ENCODE results near the gene GUCY2D. TPM values are rescaled to one million over a fixed set of nuclear protein-coding genes. Genes with fewer than 3 reads are reported as not detected.
A peak's percentile ranks its signal among the peaks of the same experiment; 100 is the strongest.
"Not testable (repeated sequence)": the region's sequence is repeated elsewhere in the genome, so short reads cannot be mapped to it uniquely, and the experiment has no call there.

The GUCY2D gene
- not detected in 2 replicates for total RNA-seq

DNA sequence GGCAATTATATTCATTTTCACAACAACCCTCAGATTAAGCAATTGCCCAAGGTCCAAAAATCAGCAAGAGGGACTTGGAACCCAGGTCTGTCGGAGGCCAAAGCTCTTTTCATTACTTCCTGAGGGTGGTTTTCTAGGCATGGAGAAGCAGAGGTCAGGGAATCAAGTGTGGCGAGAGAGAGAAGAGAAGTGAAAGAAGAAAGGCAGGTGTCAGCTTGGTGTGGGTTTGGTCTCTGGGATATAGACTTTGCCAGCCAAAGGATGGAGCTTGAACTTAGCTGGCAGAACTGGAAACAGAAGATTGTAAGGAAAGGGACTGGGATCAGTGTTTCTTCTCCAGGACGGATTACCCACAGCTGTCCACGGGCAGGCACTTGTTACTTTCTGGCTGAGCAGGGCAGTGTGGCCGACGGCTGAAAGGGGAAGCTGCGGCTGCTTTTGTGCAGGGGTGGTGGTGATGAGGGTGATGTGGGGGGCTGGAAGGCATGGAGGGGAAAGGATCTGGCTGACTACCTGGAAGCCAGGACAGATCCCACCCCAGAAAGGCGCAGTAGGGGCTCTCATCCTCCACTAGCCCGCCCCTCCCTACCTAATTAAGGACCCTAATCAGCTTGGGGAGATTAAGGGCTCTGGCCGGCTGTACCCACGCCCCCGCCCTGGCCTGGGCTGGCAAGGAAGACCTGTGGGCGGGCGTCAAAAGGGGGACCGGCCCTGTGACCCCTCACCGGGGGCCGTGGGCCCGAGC is at the start of gene GUCY2D:
GUCY2D (plus strand) TSS at position 640 of the 745 bp plus-strand sequence. CDS start 433 bp downstream, outside the sequence.
- Histone ChIP-seq H3K9me3 (ENCODE audit: low read depth, low read length) (no peaks in the 10 kb centered on the region), H2AFZ (ENCODE audit: low read length) (peak within 1 kb of the TSS; percentile 51), H3K36me3 (ENCODE audit: insufficient read depth, low read length) (no peaks in the 10 kb centered on the region), H3K27me3 (ENCODE audit: insufficient read depth, low read length) (peaks cover 33% of the 10 kb centered on the region), H3K4me2 (ENCODE audit: insufficient read depth, low read length) (peak within 1 kb of the TSS; percentile 48), H3K4me3 (ENCODE audit: insufficient read depth, low read length) (peak within 1 kb of the TSS; percentile 37), H3K4me1 (ENCODE audit: insufficient read depth, low read length) (peaks cover 16% of the 10 kb centered on the region), H3K79me2 (ENCODE audit: insufficient read depth, low read length) (no peaks in the 10 kb centered on the region), H4K20me1 (ENCODE audit: insufficient read depth, low read length) (no peaks in the 10 kb centered on the region), H3K27ac (ENCODE audit: low read depth, low read length) (no peak within 1 kb of the TSS)
- peak; percentile 73 for DNase-seq (ENCODE audit: insufficient read length, low spot score, missing footprints)
- no peak for TF ChIP-seq CTCF (IDR thresholded peaks at IDR 0.05; ENCODE audit: extremely low read depth, low read depth, low read length)

DNA sequence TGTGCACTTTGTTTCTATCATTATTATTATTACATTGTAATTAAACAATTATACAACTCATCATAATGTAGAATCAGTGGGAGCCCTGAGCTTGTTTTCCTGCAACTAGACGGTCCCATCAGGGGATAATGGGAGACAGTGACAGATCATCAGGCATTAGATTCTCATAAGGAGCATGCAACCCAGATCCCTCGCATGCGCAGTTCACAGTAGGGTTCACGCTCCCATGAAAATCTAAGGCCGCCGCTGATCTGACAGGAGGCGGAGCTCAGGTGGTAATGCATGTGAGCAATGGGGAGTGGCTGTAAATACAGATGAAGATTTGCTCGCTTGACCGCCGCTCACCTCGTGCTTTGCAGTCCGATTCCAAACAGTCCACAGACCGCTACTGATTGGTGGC is 49.1 kb upstream of the GUCY2D start:
- peaks cover 24% of the 10 kb centered on the region for H3K36me3 ChIP-seq (ENCODE audit: insufficient read depth, low read length)
- not testable (repeated sequence) for DNase-seq (ENCODE audit: insufficient read length, low spot score, missing footprints); H3K4me2 ChIP-seq (ENCODE audit: insufficient read depth, low read length); H3K9me3 ChIP-seq (ENCODE audit: low read depth, low read length); H2AFZ ChIP-seq (ENCODE audit: low read length); H3K4me3 ChIP-seq (ENCODE audit: insufficient read depth, low read length); H3K4me1 ChIP-seq (ENCODE audit: insufficient read depth, low read length); H3K27ac ChIP-seq (ENCODE audit: low read depth, low read length); H3K79me2 ChIP-seq (ENCODE audit: insufficient read depth, low read length); H4K20me1 ChIP-seq (ENCODE audit: insufficient read depth, low read length); H3K27me3 ChIP-seq (ENCODE audit: insufficient read depth, low read length)

DNA sequence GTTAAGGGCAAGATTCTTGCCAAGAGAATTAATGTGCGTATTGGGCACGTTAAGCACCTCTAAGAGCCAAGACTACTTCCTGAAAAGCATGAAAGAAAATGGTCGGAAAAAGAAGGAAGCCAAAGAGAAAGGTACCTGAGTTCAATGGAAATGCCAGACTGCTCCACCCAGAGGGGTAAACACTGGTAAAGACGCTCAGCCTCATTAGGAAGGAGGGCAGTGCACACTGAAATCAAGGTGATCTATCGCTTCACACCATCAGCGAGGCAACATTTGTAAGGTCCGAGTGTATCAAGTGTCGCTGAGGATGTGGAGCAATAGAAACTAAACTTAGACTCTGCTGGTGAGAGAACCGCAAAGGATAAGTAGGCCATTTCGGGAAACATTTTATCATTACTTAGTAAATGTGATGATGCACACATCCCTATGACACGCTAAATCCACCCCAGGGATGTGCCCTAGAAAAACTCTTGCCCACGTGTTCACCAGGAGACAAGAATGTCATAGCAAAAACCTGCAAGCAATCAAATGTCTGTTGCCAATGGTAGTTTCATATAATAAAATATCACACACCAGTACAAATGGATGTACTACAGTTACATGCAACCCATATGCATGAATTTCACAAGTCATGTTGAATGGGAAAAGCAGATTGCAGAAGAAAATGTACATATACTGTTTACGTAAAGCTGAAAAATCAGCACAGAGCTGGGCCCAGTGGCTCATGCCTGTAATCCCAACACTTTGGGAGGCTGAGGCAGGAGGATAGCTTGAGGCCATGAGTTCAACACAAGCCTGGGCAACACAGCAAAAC is 46.8 kb upstream of the GUCY2D start:
- no peak overlapping the region for H3K4me3 ChIP-seq (ENCODE audit: insufficient read depth, low read length)
- H3K27ac ChIP-seq (ENCODE audit: low read depth, low read length): no peak overlapping the region
- no peak overlapping the region for H2AFZ ChIP-seq (ENCODE audit: low read length)
- peaks cover under 1% of the 10 kb centered on the region for H3K36me3 ChIP-seq (ENCODE audit: insufficient read depth, low read length)
- H3K27me3 ChIP-seq (ENCODE audit: insufficient read depth, low read length): no peaks in the 10 kb centered on the region
- no peaks in the 10 kb centered on the region for H3K79me2 ChIP-seq (ENCODE audit: insufficient read depth, low read length)
- DNase-seq (ENCODE audit: insufficient read length, low spot score, missing footprints): no peak
- H4K20me1 ChIP-seq (ENCODE audit: insufficient read depth, low read length): no peaks in the 10 kb centered on the region
- no peaks in the 10 kb centered on the region for H3K4me1 ChIP-seq (ENCODE audit: insufficient read depth, low read length)
- no peak overlapping the region for H3K4me2 ChIP-seq (ENCODE audit: insufficient read depth, low read length)
- no peak for TF ChIP-seq CTCF (IDR thresholded peaks at IDR 0.05; ENCODE audit: extremely low read depth, low read depth, low read length)
- no peaks in the 10 kb centered on the region for H3K9me3 ChIP-seq (ENCODE audit: low read depth, low read length)

DNA sequence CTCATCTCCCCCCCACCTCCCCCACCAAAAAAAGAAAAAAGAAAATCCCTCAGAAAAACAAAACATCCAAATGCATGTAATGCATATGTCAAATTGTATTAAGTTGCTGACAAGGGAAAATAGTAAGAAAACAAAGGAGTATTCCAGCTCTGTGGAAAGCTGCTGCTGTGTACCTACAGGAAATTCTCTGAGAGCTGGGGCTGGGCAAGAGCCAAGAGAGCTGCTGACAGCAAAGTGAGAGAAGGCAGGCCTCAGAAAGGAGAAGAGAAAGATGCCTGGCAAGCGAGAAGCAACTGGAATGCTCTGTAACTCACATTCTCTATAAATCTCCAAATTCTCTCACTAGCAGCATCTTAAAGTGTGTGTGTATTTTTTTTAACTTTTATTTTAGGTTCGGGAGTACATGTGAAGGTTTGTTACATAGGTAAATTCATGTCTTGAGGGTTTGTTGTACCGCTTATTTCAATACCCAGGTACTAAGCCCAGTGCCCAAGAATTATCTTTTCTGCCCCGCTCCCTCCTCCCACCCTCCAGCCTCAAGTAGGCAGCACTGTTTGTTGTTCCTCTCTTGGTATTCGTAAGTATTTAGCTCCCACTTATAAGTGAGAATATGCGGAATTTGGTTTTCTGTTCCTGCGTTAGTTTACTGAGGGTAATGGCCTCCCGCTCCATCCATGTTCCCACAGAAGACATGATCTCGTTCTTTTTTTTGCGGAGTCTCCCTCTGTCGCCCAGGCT is 46.0 kb upstream of the GUCY2D start:
- Histone ChIP-seq H4K20me1 (ENCODE audit: insufficient read depth, low read length) (no peaks in the 10 kb centered on the region), H3K36me3 (ENCODE audit: insufficient read depth, low read length) (no peaks in the 10 kb centered on the region), H3K27me3 (ENCODE audit: insufficient read depth, low read length) (no peaks in the 10 kb centered on the region), H3K27ac (ENCODE audit: low read depth, low read length) (no peak overlapping the region), H2AFZ (ENCODE audit: low read length) (no peak overlapping the region), H3K4me3 (ENCODE audit: insufficient read depth, low read length) (no peak overlapping the region), H3K79me2 (ENCODE audit: insufficient read depth, low read length) (no peaks in the 10 kb centered on the region), H3K9me3 (ENCODE audit: low read depth, low read length) (no peaks in the 10 kb centered on the region), H3K4me1 (ENCODE audit: insufficient read depth, low read length) (no peaks in the 10 kb centered on the region), H3K4me2 (ENCODE audit: insufficient read depth, low read length) (no peak overlapping the region)
- DNase-seq (ENCODE audit: insufficient read length, low spot score, missing footprints): peak; percentile 26
- TF ChIP-seq CTCF (IDR thresholded peaks at IDR 0.05; ENCODE audit: extremely low read depth, low read depth, low read length): no peak
